BLaER1 (cell line): Measurements from ENCODE around the gene CAB39.

Source experiments
- H3K27ac ChIP-seq: shearing (Covaris generic); formaldehyde crosslinking; 2 replicates; pipeline ENCODE4 v1.8.1; 2022
- H3K27me3 ChIP-seq: shearing (Covaris generic); formaldehyde crosslinking; 2 replicates; pipeline ENCODE4 v1.8.1; 2022
- H3K36me3 ChIP-seq: shearing (Covaris generic); formaldehyde crosslinking; 2 replicates; pipeline ENCODE4 v1.8.1; 2022
- H3K4me1 ChIP-seq: shearing (Covaris generic); formaldehyde crosslinking; 2 replicates; pipeline ENCODE4 v1.8.1; 2022
- H3K4me2 ChIP-seq: shearing (Covaris generic); formaldehyde crosslinking; 2 replicates; pipeline ENCODE4 v1.8.1; 2022
- H3K4me3 ChIP-seq: shearing (Covaris generic); formaldehyde crosslinking; 2 replicates; pipeline ENCODE4 v1.8.1; 2022
- H3K9ac ChIP-seq: shearing (Covaris generic); formaldehyde crosslinking; 2 replicates; pipeline ENCODE4 v1.8.1; 2022
- H3K9me3 ChIP-seq: shearing (Covaris generic); formaldehyde crosslinking; 2 replicates; pipeline ENCODE4 v1.8.1; 2022
- H4K20me1 ChIP-seq: shearing (Covaris generic); formaldehyde crosslinking; 2 replicates; pipeline ENCODE4 v1.8.1; 2022
- Cebpa-rat ChIP-seq: shearing (Covaris generic); IDR thresholded peaks from 2 replicates; pipeline ENCODE4 v1.8.1; 2022

Gene CAB39

GRCh38 chr2:230865766-230866755 lies 153.4 kb downstream of the CAB39 start:
- TF ChIP-seq Cebpa-rat = no peak
- Histone ChIP-seq H3K4me2 (peak overlapping the region; percentile 92), H3K36me3 (no peaks in the 10 kb centered on the region), H3K4me1 (peaks cover 87% of the 10 kb centered on the region), H4K20me1 (peaks cover 50% of the 10 kb centered on the region), H3K4me3 (peak overlapping the region; percentile 93), H3K9me3 (no peaks in the 10 kb centered on the region), H3K27me3 (no peaks in the 10 kb centered on the region), H3K27ac (peak overlapping the region; percentile 70), H3K9ac (peak overlapping the region; percentile 89)

DNA sequence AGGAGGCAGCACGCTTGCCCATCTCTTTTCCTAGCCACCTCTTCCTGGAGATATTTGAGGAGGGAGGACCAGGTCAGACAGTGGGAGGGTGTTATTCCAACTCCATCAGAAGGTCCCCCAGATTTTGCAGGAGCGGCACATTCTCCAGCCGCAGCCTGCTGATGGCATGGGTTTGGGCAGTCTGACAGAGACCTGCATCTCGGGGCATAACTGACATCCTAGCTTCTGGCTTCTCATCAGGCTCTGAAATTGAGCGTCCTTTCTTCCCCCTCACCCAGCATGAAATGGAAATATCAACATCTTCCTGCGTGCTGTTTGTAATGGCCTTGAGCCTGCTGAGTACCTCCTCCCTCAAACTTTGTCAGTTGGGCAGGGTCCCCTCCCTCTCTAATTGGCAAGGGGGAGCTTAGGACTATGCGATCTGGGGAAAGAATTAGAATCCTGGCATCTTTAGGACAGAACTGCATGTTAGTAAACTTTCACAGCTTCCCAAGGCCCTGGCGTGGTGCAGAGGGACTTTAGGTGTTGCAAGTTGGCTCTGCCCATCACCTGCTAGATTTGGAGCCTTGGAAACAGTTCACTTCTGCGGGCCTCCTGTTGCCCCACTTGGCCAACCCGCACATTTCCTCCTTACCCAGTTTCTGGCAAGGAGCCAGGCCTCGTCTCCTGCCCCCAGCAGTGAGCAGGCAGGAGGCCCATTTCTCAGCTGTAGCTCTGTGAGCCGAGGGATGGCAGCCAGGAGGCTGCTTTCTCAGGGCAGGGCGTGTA lies 154.3 kb downstream of the CAB39 start:
- H3K36me3 ChIP-seq = no peaks in the 10 kb centered on the region
- no peaks in the 10 kb centered on the region for H3K9me3 ChIP-seq
- H4K20me1 ChIP-seq = peaks cover 59% of the 10 kb centered on the region
- H3K4me2 ChIP-seq = peak overlapping the region; percentile 92
- peaks cover 87% of the 10 kb centered on the region for H3K4me1 ChIP-seq
- H3K27ac ChIP-seq = peak overlapping the region; percentile 70
- H3K9ac ChIP-seq = peak overlapping the region; percentile 89
- TF ChIP-seq Cebpa-rat = no peak
- peak overlapping the region; percentile 93 for H3K4me3 ChIP-seq
- no peaks in the 10 kb centered on the region for H3K27me3 ChIP-seq

GRCh38 chr2:230868161-230868946 lies 155.7 kb downstream of the CAB39 start:
- Histone ChIP-seq H3K4me1 (peaks cover 89% of the 10 kb centered on the region), H3K27ac (peak overlapping the region; percentile 87), H3K4me3 (no peak overlapping the region), H4K20me1 (peaks cover 73% of the 10 kb centered on the region), H3K36me3 (no peaks in the 10 kb centered on the region), H3K9me3 (no peaks in the 10 kb centered on the region), H3K9ac (peak overlapping the region; percentile 46; the same call in 1 of the 2 replicates), H3K4me2 (peak overlapping the region; percentile 92), H3K27me3 (no peaks in the 10 kb centered on the region)
- no peak for TF ChIP-seq Cebpa-rat

DNA sequence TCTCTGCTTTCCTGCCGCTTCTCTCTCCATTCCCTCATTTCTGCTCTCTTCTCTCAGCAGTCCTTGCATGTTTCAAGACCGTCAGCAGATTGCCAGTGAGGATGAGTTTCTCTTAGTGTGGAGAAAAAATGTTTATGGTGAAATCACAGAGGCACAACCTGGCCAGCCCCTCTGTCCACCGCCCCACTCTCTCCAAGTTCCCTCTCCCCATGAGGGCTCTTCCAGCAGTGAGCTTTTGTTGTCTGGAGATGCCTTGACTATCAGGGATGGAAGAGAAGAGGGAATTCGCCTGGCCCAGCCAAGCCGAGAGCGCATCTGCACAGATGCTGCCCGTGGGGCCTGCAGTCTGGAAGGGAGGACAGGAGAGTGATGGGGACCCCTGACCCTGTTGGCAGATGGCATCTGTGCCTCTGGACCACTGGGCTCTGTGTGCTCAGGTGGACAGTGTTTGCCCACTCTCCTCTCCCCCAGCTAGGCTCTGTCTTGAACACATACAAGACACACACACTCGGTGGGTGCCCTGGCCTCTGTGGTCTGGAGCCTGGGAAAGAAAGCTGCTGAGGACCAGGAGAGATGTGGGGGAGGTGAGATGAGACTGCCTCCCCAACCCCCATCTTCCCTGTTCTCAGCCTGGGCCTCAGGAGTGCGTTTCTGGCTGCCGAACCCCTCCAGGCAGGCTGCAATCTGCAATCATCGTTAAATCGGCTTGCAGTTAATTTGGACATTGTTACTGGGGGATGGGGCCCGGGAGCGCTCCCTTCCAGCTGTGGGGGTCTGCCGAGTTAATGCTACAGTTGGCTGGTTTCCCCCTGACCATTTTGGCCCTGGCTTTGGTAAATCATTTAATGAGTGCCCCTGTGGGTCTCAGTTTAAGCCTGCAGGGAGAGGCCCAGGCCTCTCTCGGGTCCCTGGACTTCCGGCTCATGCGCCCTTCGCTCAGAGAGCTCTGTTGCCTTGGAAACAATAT lies 156.6 kb downstream of the CAB39 start:
- H3K27ac ChIP-seq = peak overlapping the region; percentile 87
- no peaks in the 10 kb centered on the region for H3K36me3 ChIP-seq
- H3K4me1 ChIP-seq = peaks cover 89% of the 10 kb centered on the region
- peaks cover 82% of the 10 kb centered on the region for H4K20me1 ChIP-seq
- no peak for TF ChIP-seq Cebpa-rat
- H3K27me3 ChIP-seq = no peaks in the 10 kb centered on the region
- H3K4me3 ChIP-seq = no peak overlapping the region
- peak overlapping the region; percentile 76; the same call in 1 of the 2 replicates for H3K9ac ChIP-seq
- H3K9me3 ChIP-seq = no peaks in the 10 kb centered on the region
- peak overlapping the region; percentile 92 for H3K4me2 ChIP-seq

GRCh38 chr2:230869914-230870543 lies 157.4 kb downstream of the CAB39 start:
- Histone ChIP-seq H3K36me3 (peaks cover 7% of the 10 kb centered on the region), H3K4me3 (peak overlapping the region; percentile 43; the same call in 1 of the 2 replicates), H3K9ac (peak overlapping the region; percentile 76), H3K27ac (peak overlapping the region; percentile 87), H3K27me3 (no peaks in the 10 kb centered on the region), H3K4me2 (peak overlapping the region; percentile 92), H3K9me3 (no peaks in the 10 kb centered on the region), H4K20me1 (peaks cover 90% of the 10 kb centered on the region), H3K4me1 (peaks cover 95% of the 10 kb centered on the region)
- no peak for TF ChIP-seq Cebpa-rat
